Glomerular visceral epithelial cell (primary cell): Measurements from ENCODE around the gene SPTBN5.

Experiments
- DNase-seq: peaks from one replicate; pipeline ENCODE4 v3.0.0-alpha.2; 2016; ENCODE audit errors: extremely low spot score

The SPTBN5 gene

DNA sequence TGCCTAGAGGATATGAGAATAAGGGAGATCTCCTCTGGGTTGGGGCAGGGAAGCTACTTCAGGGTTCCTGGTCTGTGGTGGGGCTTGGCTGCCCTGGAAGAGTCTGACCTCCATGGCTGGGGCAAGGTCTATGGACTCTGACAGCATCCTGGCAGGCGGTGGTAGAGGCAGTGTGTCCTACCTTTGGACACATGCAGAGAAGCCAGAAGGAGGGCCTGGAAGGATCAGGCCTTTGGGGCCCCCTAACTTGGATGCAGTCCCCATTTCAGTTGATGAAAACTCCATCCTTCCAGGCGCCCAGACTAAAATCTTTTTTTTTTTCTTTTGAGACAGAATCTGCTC lies 10.4 kb downstream of the SPTBN5 start:
- no peak for DNase-seq

DNA sequence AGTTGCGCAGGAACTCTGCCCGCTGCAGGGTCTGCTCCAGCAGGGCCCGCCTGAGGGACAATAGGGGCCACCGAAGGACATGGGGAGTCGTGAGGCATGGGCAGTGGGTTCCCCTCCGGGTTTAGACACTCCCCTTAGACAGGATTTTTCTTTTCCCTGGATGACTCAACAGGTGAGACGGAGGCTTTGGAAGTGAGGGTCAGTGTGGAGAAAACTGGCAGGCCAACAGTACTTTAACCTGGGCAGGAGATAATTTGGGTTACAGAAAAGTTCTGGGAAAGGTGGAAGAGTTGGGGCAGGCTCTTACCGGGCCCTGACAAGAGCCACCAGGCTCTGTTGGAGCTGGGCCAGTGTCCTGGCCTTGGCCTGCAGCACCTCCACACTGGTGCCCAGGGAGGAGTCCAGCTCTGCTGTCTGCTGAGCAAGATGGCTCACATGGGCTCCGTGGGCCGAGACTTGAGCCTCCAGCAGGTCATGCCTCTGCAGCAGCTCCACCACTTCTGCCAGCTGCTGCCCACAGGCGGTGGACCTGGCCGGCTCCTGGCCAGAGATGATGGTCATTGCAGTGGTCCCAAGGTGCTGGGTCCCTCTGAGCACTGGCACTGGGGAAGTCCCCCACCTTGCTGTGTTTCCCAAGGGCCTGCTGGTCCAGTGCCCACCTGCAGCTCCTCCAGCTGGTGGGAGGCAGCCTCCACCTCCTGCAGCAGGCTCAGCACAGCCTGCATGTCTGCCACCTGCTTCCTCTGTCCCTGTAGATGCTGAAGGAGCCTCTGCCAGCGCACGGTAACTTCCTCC lies 11.0 kb downstream of the SPTBN5 start:
- DNase-seq = no peak

DNA sequence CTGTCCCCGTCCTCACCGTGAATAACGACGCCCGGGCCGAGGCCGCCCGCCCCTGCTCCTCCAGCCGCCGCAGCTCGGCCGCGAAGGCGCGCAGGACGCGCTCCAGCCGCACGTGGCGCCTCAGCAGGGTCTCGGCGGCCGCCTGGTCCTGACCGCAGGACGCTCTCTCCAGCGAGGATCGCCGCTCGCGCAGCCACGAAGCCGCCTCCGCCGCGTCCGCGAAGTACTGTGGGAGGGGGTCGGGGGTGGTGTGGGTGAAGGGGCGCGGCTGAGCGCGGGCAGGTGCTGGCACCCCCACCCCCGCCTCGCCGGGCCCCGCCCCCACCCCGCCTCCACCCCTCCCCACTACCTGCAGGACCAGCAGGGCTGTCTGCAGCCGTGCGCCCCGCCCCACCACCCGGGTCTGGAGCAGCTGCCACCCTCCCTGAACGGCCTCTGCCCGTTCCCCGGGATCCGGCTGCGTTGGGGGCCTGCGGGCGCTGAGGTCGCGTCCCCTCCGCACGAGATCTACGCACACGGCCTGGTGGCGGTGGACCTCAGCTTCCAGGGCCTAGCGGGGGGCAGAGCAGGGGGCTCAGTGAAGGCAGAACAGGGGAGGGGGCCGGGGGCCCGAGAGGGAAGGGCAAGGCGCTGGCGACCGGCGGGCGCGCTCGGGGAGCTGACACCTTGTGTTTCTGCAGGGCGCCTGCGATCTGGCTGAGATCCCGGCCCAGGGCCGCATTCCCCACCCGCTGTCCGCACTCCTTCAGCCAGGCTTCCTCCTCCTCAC lies 11.7 kb downstream of the SPTBN5 start:
- no peak for DNase-seq

DNA sequence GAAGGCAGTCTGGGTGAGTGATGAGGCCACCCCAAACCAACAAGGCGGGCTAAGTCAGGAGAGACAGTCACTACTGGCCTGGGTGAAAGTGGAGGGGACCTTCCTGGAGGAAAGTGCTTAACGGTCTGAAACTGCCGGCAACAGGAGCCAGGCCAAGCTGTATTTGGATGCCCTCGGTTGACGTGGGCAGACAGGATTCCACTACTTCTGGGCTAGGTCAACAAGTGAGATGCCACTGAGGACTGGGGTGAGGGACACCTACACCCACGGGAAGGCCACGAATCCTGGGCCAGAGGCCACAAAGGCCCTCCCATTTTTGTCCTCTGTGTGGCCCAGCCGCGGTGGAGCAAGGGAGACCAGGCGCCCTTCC lies 12.3 kb downstream of the SPTBN5 start:
- no peak for DNase-seq

DNA sequence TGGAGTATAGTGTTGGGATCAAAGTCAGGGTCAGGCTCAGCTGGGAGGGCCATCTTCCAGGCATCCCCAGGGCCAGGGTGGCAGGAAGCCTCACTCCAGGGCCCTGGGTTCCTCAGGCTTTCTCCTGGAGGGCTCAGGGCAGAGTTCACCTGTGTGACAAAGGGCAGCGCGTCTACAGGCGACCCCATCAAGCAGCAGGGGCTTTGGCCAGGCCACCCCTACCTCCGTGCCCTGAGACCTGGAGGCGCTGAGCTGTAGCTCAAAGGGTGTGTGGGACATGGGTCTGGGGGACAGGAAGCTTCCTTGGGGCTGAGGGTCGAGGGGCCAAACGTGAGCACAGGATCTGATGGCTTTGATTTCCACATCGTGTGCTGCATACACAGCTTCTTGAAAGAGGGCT lies 12.8 kb downstream of the SPTBN5 start:
- no peak for DNase-seq

DNA sequence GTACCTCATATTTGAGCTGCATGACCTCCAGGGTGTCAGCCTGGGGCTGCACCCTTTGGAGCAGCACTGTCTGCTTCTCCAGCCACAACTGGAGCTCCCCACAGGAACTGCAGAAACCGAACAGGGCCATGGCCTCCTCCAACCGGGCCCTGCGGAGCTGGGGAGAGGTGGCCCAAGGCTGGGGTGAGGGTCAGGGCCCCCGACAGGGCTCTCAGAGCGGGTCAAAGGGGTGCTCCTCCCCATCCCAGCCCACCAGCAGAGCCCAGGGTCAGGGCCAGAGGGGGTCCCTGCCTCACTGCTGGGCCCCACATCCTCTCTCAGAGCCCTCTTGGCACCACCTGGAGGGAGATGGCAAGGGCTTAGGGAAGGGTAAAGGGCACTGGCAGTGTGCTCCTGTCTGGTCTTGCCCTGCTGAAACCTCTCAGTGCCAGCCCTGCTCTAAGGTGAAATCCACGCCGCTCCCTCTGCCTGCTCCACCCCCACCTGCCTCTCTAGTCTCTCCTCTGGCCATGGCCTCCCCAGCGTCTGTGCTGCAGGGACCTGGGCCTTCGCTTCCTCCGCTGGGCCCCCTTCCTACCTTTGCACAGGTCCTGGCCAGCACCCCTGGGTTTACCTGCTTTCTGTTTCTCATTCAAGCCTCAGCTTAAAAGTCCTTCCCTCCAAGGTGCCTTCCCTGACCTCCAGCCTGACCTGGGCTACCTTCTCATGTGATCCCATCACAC lies 13.5 kb downstream of the SPTBN5 start:
- no peak for DNase-seq

DNA sequence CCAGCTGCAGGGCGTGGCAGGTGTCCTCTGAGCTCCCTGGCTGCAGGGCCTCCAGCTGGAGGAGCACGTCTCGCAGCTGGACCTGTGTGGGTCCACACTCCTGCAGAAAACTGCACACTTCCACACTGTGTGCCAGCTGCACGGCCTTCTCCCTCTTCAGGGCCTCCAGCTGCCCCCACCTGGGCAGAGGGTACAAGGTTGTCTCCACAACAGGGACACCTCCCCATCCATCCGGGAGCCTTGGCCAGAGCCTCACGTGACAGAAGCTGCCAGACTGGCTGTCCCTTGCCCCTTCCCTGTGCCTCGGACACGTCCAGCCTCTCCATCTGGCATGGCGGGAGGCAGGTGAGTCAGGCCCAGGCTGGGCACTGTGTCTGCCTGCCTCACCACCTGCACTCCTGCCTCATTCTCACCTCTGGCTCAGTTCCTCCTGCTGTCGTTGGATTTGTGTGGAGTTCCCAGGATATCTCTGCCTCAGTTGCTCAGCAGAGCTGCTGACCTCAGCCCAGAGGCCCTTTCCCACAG lies 14.5 kb downstream of the SPTBN5 start:
- DNase-seq = no peak

DNA sequence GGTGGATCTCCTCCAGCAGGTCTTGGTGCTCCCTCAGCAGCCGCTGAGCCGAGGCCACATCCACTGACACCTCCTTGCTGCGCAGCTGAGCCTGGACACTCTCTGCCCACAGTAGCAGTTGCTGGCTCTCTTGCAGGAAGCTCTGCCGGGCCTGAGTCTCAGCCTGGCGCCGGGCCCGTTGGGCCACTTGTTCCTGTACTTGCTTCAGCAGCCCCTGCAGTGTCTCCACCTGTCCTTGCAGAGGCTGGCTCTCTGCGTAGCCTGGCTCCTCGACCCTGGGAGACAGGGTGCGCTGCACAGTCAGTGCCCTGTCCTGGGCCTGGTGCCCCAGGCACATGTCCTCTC lies 15.5 kb downstream of the SPTBN5 start:
- DNase-seq = no peak

DNA sequence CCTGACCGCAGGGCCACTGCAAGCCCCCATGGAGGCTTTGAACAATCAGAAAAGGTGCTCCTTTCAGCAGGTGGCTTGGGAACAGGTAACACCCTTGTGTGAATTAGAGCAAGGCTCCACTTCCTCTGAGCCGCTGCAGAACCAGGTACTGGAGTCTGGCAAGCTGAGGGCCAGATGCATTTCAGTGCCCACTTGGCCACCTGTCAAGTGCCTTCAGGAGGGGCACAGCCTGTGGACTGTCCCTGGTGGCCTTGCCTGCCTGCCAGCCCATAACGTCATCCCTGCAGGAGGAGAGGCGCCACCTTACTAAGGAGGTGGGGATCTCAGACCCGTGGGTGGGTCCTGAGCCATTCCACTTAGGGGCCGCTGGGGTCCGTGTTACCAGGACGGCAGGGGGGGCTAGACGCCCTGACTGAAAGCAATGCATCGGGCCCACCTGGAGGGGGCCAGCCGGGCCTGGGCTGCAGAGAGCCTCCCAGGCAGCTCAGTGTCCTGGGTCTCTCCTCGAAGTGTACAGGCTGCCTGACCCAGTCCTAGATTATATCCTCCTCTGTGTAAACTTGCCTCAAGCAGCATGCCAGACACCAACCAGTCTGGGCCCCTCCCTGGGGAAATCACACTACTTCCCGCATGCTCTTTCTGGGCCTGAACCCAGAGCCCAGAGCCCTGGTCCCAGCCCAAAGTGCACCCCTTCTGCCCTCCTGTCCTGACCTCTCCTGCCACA lies 16.1 kb downstream of the SPTBN5 start:
- no peak for DNase-seq

DNA sequence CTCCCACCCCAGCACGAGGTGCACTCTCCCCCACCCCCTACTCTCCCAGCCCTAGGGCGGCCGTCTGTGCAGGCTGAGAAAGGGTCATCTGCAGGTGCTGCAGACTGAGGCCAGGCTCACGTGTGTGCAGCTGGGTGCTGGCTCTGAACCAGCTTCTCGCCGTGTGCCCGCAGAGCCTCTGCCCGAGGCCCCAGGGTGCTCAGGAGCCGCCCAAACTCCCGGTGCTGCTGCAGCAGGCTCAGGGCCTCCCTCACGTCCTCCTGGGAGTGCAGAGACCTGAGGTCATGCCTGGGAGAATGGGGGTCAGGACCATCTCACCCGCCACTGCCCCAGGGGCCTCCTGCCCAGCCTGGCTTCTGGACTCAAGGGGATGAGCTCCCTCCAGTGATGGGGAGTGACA lies 17.2 kb downstream of the SPTBN5 start:
- no peak for DNase-seq

DNA sequence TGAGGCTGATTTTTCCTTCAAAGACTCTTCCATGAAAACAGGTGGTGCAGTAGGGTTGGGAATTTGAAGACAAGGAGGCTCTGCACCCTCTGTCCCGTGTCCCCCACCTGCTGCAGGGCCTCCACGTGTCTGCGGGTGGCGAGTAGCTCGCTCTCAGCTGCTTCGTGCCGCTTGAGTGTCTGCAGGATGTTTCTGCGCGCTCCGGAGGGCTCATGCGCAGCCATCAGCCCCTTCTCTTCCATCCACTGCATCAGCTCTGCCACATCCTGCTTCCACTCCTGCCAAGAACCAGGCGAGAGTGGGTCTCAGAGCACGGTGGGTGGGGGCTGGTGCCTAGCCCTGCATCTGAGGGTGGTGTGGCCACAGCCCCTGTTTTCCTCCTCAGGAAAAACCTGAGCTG lies 17.8 kb downstream of the SPTBN5 start:
- no peak for DNase-seq

DNA sequence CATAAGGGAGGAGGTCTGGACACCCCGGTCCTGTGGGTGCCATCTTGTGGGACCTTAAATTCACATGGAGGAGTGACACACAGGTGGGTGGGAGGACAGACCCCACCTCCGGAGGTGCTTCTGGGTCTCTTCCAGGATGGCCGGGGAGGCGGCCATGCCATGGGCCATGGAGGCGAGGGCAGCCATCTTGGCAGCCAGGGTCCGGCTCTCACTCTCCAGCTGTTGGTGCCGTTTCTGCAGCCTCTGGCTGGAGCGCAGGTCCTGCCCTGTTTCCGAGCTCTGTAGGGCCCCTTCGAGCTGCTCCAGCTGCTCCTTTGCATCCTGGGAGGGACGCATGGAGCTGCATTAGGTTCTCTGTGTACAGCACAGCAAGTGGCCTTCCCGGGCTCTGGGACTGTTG lies 19.1 kb downstream of the SPTBN5 start:
- DNase-seq = no peak

DNA sequence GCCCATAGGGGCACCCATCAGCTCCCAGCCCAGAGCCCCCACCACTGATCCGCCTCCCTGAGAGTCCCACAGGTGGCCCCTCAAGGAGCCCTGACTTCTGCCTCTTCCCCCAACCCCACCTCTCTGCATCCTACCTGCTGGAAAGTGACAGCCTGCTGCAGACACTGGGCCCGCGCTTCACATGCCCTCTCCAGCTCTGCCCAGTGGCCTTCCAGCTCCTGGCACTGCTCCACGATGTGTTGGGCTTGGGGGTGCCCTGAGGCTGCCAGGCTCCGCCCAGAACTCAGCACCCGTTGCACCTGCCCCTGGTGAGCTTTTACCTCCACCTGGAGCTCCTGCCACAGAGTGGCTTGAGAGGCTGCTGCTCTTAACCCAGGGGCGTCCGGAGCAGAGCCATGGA lies 20.1 kb downstream of the SPTBN5 start:
- no peak for DNase-seq

DNA sequence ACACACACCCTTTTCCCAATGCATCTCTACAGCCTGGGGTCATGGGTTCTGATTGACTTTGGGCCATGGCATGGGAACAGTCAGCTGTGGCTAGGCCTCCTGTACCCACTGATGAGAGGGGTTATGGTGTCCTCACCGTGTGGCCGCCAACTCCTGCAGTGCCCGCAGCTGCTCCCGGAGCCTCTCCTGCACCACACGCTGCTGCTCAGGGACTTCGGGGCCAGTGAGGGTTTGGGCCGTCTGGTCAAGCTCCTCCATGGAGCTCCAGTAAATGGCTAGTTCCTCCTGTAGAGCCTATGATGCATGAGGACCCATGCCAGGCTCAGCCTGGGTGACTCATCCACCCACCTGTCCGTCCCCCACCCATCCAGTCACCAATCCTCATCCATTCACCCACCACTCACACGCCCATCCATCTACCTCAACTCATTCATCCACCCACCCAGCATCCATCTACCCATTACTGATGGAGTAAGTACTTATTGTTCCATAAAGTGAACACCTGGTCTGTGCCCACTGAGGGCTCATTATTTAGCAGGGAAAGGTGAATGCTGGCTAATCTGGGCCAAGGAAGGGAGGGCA lies 21.6 kb downstream of the SPTBN5 start:
- no peak for DNase-seq

DNA sequence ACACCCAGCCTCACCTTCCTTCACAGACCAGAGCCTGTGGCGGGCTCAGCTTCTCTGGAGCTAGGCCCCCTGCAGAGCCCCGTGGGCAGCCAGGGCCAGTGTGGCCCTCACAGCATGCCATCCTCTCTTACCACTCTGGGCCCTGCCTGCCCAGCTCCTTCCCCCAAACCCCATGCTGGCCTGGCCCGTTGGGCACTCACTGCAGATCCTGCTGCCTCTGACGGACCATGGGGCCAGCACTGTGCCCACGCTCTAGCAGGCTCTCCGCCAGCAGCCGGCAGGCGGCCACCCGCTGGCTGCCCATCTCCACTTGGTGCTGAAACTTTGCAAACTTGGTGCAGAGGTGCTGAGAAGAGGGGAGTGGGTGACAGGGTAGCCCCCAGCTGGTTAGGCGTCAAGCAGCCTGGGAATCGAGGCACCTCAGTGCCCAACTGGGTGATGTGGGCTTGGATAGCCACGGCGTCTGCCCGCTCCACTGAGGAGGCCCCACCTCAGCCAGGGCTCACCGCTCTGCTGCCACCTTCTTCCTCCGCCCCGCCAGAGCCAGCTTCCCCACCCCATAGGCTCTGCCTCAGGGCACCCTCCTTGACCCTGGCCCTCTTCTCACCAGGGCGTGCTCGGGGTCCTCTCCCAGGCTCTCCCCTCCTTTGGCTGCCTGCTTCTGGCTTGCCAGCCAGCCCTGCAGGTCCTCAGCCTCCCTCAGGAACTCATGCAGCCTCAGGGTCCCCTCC lies 22.5 kb downstream of the SPTBN5 start:
- DNase-seq = no peak

DNA sequence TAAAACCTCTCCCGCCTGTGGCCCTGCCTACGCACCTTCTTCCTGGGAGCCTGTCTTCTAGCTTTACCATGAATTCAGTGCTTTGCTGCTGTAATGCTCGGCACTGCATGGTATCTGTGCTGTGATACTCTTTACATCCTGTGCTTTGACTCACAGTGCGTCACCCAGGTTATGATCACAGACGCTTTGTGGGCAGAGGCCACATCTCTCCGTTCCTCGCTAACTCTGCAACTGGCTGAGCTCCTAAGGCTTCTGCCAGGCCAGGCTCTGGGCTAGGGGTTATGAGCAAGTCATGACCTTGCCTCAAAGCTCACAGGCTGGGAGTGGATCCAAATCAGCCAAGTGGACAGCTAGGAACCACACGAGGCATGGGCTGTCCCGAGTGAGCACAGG lies 23.2 kb downstream of the SPTBN5 start:
- DNase-seq = peak; percentile 94

DNA sequence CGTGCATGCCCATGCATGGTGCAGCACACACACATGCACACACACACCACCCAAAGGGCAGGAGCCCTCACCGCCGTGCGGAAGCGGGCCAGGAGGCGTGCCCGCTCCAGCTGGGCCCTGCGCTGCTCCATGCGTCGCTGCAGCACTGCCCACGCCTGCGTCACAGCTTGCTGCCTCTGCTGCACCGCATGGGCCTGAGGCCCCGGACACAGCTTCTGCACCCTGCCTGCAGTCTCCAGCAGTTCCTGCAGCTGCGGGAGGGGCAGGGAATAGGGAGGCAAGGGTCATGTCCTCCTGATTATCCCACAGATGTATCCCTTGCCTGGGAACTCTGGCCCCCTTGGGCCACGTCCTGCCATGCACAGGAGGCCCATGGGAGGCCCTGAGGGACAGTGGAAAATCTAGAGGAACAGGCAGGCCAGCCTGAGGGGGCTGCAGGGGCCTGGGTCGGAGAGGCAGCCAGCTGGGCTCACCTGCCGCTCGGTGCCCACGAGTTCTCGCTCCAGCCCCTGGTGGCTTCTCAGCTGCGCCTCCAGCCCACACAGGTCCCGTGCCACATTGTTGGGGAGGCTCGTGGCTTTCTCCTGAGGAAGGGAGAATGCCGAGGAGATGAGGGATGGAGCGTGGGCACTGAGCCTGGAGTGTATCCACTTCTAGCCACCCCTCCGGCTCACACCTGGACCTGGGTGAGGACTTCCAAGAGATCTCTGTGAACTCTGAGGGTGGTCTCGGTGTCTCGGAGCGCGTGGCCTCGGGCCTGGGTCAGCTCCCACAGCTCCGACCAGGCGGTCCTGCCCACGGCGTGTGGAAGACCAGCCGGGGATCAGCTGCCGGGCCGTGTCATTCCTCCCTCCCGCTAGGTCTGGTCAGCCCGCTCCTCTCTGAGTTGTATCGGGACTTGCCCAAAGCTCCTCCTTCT lies 23.8 kb downstream of the SPTBN5 start:
- no peak for DNase-seq

DNA sequence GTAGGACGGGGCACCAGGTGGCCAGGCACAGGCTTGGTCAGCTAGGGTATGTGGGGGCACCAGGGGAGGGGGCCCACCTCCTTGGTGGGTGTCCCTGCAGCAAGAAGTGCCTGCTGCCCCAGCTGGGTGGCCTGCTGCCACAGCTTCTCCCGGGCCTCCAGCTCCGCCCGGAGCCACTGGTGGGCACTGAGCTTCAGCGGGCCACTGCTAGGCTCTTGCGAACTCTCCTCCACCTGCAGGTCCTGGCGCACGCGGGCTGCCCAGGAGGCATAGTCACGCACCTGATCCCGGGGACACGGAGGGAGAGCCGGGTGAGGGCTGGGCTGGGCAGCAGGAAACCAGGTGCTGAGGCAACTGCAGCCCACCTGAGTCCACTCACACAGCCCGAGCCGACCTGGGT lies 25.5 kb downstream of the SPTBN5 start:
- DNase-seq = no peak

DNA sequence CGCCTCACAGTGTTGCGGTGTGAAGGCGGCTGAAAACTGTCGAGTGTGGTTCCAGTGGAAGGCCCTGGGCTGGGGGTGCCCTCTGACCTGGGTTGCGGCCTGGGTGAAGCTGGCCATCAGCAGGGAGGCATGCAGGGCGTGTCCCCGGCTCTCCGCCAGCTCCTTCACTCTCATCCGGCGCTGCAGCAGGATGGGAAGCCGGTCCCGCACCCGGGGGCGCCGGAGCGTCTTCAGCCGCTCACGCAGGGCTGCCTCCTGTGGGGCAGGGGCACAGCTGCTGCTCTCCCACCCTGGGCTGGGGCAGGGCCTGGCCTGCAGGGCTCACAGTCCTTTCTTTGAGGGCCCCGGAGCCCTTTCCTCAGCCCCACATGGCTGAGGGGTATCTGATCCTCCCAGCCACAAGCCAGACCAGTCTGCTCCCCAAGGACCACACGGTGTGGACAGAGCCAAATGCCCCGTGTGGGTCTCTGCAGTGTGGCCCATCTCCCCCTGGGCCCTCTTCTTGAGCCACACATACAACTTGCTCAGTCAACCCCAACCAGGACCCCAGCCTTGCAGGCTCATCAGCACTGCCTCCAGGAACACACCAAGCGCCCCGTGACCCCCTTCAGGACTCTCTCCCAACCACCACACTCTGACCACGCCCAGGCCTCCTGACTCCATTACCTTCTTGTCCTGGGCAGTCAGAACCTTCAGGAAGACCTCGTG lies 26.8 kb downstream of the SPTBN5 start:
- no peak for DNase-seq
